Omental fat pad (tissue), 4 donors: Measurements from ENCODE around the gene CNTNAP2. TPM values are rescaled to one million over a fixed set of nuclear protein-coding genes. Genes with fewer than 3 reads are reported as not detected.
"Not testable (repeated sequence)": the region's sequence is repeated elsewhere in the genome, so short reads cannot be mapped to it uniquely, and the experiment has no call there.

Experiments
- ATAC-seq: fragments of 150-250 bp; one replicate; pipeline ENCODE4 v1.9.1; 2016; ENCODE audit warnings: mild to moderate bottlenecking, moderate library complexity; ENCODE audit not compliant: low FRiP score
- DNase-seq: peaks from one replicate; pipeline ENCODE4 v3.0.0-alpha.2; 2019; ENCODE audit warnings: low spot score
- CTCF ChIP-seq, 3 donors: fragments of 450-650 bp; IDR thresholded peaks; one replicate each; pipeline ENCODE4 v1.5.1; 2016 to 2017; ENCODE audit warnings: antibody characterized with exemption in 3 of 3, mild to moderate bottlenecking in 3 of 3, moderate library complexity in 2 of 3
- total RNA-seq, 4 donors: library from RNA; depleted of rRNA; stranded (reverse); fragments of >200 nt; gene quantifications; one replicate each; pipeline ENCODE4 v1.1.0, GENCODE V29; 2016

Gene CNTNAP2
- total RNA-seq, 4 donors from 2014 or later = 0.38 to 1.5 (median 1.1) TPM; not detected in 1

GRCh38 chr7:148419856-148420832, 2303.5 kb downstream of the CNTNAP2 start:
- TF ChIP-seq CTCF (IDR thresholded peaks at IDR 0.05) = no peak

GRCh38 chr7:148422030-148422429, 2305.4 kb downstream of the CNTNAP2 start:
- ATAC-seq = no peak

More at GRCh38 chr7:148419856-148420832, 2303.5 kb downstream of the CNTNAP2 start:
- DNase-seq = no peak
- no peak for ATAC-seq

GRCh38 chr7:148426393-148426792, 2309.8 kb downstream of the CNTNAP2 start:
- not testable (repeated sequence) for ATAC-seq, DNase-seq

More at GRCh38 chr7:148422030-148422429, 2305.4 kb downstream of the CNTNAP2 start:
- no peak for TF ChIP-seq CTCF (IDR thresholded peaks at IDR 0.05)
- DNase-seq = no peak

GRCh38 chr7:148430690-148431089, 2314.1 kb downstream of the CNTNAP2 start:
- DNase-seq, ATAC-seq: not testable (repeated sequence)

- TF ChIP-seq CTCF (IDR thresholded peaks at IDR 0.05) = no peak
- no peak for DNase-seq
- ATAC-seq = peak; percentile 37
These were observed 2317.1 kb downstream of the CNTNAP2 start for GRCh38 chr7:148433521-148434180.

- TF ChIP-seq CTCF (IDR thresholded peaks at IDR 0.05) = no peak
- ATAC-seq (no peak), DNase-seq (no peak)
These were observed 2317.7 kb downstream of the CNTNAP2 start for GRCh38 chr7:148434181-148434757.

- TF ChIP-seq CTCF (IDR thresholded peaks at IDR 0.05) = no peak
- no peak for DNase-seq
- ATAC-seq = no peak
These were observed 2318.3 kb downstream of the CNTNAP2 start for GRCh38 chr7:148434887-148435286.
